Mesenteric fat pad (tissue), 1 donor: ENCODE results near the gene ZNF655. TPM values are rescaled to one million over a fixed set of nuclear protein-coding genes. Genes with fewer than 3 reads are reported as not detected.

Experiments
- total RNA-seq: library from RNA; stranded (reverse); fragmentation: NEBNext Ultra II Directional; extraction: Animal tissue kit (Norgen Biotek cat#: 25700); gene quantifications from one replicate; pipeline ENCODE4 v1.2.1, GENCODE V29; 2021
- donor health status: DM: yes; HTN: yes; CAD: no.

The ZNF655 gene
- total RNA-seq, 1 donor from 2014 or later = 78.2 TPM

Other genes starting within 250 kb of the ZNF655 start
- 109 TPM for gene ARPC1A, start 232.7 kb upstream of the ZNF655 start, total RNA-seq
- 159 TPM for gene ARPC1B, start 183.9 kb upstream of the ZNF655 start, total RNA-seq
- gene PDAP1, start 150.0 kb upstream of the ZNF655 start, total RNA-seq = 88.8 TPM
- gene BUD31, start 149.7 kb upstream of the ZNF655 start, total RNA-seq = 68.2 TPM
- gene PTCD1, start 119.8 kb upstream of the ZNF655 start, total RNA-seq = 11.7 TPM
- gene CPSF4, start 119.7 kb upstream of the ZNF655 start, total RNA-seq = 54.7 TPM
- gene ATP5MF, start 92.5 kb upstream of the ZNF655 start, total RNA-seq = 256 TPM
- gene ZNF789, start 85.8 kb upstream of the ZNF655 start, total RNA-seq = 7.8 TPM
- 24.4 TPM for gene ZNF394, start 58.4 kb upstream of the ZNF655 start, total RNA-seq
- gene ZKSCAN5, start 54.0 kb upstream of the ZNF655 start, total RNA-seq = 5.7 TPM
- gene FAM200A, start 6.5 kb upstream of the ZNF655 start, total RNA-seq = 2.5 TPM
- gene TMEM225B, start 39.6 kb downstream of the ZNF655 start, total RNA-seq = 0.55 TPM
- 10.9 TPM for gene ZSCAN25, start 58.3 kb downstream of the ZNF655 start, total RNA-seq
- 96.8 TPM for gene CYP3A5, start 121.4 kb downstream of the ZNF655 start, total RNA-seq
- gene CYP3A7, start 176.6 kb downstream of the ZNF655 start, total RNA-seq = not detected
- 0.26 TPM for gene CYP3A4, start 225.5 kb downstream of the ZNF655 start, total RNA-seq